Uterus (tissue), 4 donors: ENCODE results near the gene STIP1. TPM values are rescaled to one million over a fixed set of nuclear protein-coding genes. Genes with fewer than 3 reads are reported as not detected.

Experiments used
- DNase-seq, 2 donors: peaks; one replicate each; pipeline ENCODE4 v3.0.0-alpha.2; 2019 to 2020
- H3K27ac ChIP-seq, 2 donors: fragments of 200-600 bp; sonication (generic); 1 replicate in 1 of 2; 2 replicates in 1 of 2; pipeline ENCODE4 v1.5.1; 2016 to 2018
- H3K27me3 ChIP-seq, 2 donors: fragments of 200-600 bp; sonication (generic); one replicate each; pipeline ENCODE4 v1.5.1; 2018 to 2019; ENCODE audit warnings: control low read depth in 1 of 2
- H3K36me3 ChIP-seq, 2 donors: fragments of 200-600 bp; sonication (generic); one replicate each; pipeline ENCODE4 v1.5.1; 2019; ENCODE audit warnings: control low read depth in 1 of 2
- H3K4me1 ChIP-seq, 2 donors: fragments of 200-600 bp; sonication (generic); one replicate each; pipeline ENCODE4 v1.5.1; 2018 to 2019; ENCODE audit warnings: control low read depth in 1 of 2
- H3K4me3 ChIP-seq, 2 donors: fragments of 200-600 bp; sonication (generic); 1 replicate in 1 of 2; 2 replicates in 1 of 2; pipeline ENCODE4 v1.5.1; 2018 to 2019; ENCODE audit warnings: mild to moderate bottlenecking in 1 of 2
- H3K9me3 ChIP-seq, 2 donors: fragments of 200-600 bp; sonication (generic); one replicate each; pipeline ENCODE4 v1.5.1; 2019; ENCODE audit warnings: control low read depth in 1 of 2
- POLR2A ChIP-seq, 2 donors: fragments of 450-650 bp; IDR thresholded peaks; one replicate each; pipeline ENCODE4 v1.6.1; 2016; ENCODE audit warnings: antibody characterized with exemption in 2 of 2, mild to moderate bottlenecking in 1 of 2, moderate library complexity in 1 of 2
- intact Hi-C: fragments of 100-400 bp; cut with DNase I; formaldehyde crosslinking; loops from one replicate; pipeline ENCODE4 v1.15.1; 2023; ENCODE audit warnings: low total_unique reads
- total RNA-seq, 4 donors: library from RNA; depleted of rRNA in 3 of 4; stranded (reverse); fragments of >200 nt in 3 of 4; gene quantifications; one replicate each; pipeline versions ENCODE4 v1.1.0 to v1.2.4, GENCODE V29; 2014 to 2023
- TF ChIP-seq, protein P1 (sequence below), 4 experiments: fragments of 200-600 bp in 2 of 4; fragments of 450-650 bp in 2 of 4; sonication (generic) in 2 of 4; IDR thresholded peaks; one replicate each; pipeline ENCODE4 v1.5.1; 2016 to 2019; ENCODE audit warnings: antibody characterized with exemption in 4 of 4, mild to moderate bottlenecking in 2 of 4, moderate library complexity in 1 of 4
- donor health status: DM: yes; HTN: yes; CAD: no.

Gene STIP1
- total RNA-seq, 4 donors from 2014 or later = 20.9 to 101 (median 83.8) TPM

- H3K4me1 ChIP-seq = no peaks in the 10 kb centered on the region
- intact Hi-C loops = loop anchor here (10.0 kb wide), 2 partner anchors 314 to 384 kb away; partner anchors contain the start of genes MARK2 and ZFTA
- peak overlapping the region in 1 of 2 donors; percentile 73 for H3K27ac ChIP-seq
- DNase-seq = no peak
- TF ChIP-seq, protein P1, sequence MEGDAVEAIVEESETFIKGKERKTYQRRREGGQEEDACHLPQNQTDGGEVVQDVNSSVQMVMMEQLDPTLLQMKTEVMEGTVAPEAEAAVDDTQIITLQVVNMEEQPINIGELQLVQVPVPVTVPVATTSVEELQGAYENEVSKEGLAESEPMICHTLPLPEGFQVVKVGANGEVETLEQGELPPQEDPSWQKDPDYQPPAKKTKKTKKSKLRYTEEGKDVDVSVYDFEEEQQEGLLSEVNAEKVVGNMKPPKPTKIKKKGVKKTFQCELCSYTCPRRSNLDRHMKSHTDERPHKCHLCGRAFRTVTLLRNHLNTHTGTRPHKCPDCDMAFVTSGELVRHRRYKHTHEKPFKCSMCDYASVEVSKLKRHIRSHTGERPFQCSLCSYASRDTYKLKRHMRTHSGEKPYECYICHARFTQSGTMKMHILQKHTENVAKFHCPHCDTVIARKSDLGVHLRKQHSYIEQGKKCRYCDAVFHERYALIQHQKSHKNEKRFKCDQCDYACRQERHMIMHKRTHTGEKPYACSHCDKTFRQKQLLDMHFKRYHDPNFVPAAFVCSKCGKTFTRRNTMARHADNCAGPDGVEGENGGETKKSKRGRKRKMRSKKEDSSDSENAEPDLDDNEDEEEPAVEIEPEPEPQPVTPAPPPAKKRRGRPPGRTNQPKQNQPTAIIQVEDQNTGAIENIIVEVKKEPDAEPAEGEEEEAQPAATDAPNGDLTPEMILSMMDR (IDR thresholded peaks at IDR 0.05) = no peak
- TF ChIP-seq POLR2A (IDR thresholded peaks at IDR 0.05) = no peak
- H3K9me3 ChIP-seq = no peaks in the 10 kb centered on the region
- no peaks in the 10 kb centered on the region for H3K27me3 ChIP-seq
- no peaks in the 10 kb centered on the region for H3K36me3 ChIP-seq
- H3K4me3 ChIP-seq = no peak overlapping the region
Observed at GRCh38 chr11:64148917-64149617, 36.9 kb upstream of the STIP1 start.

- H3K4me1 ChIP-seq = no peaks in the 10 kb centered on the region
- TF ChIP-seq POLR2A (IDR thresholded peaks at IDR 0.05) = no peak
- TF ChIP-seq, protein P1 (IDR thresholded peaks at IDR 0.05) = no peak
- no peak overlapping the region for H3K27ac ChIP-seq
- H3K9me3 ChIP-seq = no peaks in the 10 kb centered on the region
- no peaks in the 10 kb centered on the region for H3K27me3 ChIP-seq
- DNase-seq = no peak
- intact Hi-C loops = loop anchor here (5.0 kb wide), 1 partner anchor 148 kb away; no protein-coding TSS in a partner anchor
- no peaks in the 10 kb centered on the region for H3K36me3 ChIP-seq
- no peak overlapping the region for H3K4me3 ChIP-seq
Observed at GRCh38 chr11:64150051-64150450, 35.9 kb upstream of the STIP1 start.

GRCh38 chr11:64150481-64151239, 35.3 kb upstream of the STIP1 start:
- H3K4me1 ChIP-seq = no peaks in the 10 kb centered on the region

DNA sequence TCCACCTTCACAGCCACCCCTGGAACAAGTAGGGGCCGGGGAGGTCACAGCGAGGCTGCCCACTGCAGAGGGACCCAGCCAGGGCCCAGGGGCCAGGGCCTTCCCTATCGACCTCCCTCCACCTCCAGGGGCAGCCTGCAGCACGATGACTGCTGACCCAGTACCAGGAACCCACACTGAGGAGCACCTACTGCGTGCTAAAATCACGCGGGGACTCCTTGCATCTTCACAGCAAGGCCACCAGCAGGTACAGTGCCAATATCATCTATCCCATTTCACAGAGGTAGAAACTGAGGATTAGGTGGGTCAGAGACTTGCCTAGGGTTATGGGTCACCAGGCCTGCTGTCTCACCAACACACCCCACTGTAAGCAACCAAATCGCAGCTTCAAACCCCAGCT, 34.6 kb upstream of the STIP1 start:
- DNase-seq = no peak
- Histone ChIP-seq H3K4me1 (no peaks in the 10 kb centered on the region), H3K9me3 (no peaks in the 10 kb centered on the region), H3K4me3 (no peak overlapping the region), H3K27me3 (no peaks in the 10 kb centered on the region), H3K36me3 (no peaks in the 10 kb centered on the region), H3K27ac (no peak overlapping the region)
- intact Hi-C loops = loop anchor here (5.0 kb wide), 1 partner anchor 149 kb away; no protein-coding TSS in a partner anchor
- no peak for TF ChIP-seq POLR2A (IDR thresholded peaks at IDR 0.05)
- TF ChIP-seq, protein P1 (IDR thresholded peaks at IDR 0.05) = no peak

More at GRCh38 chr11:64150481-64151239, 35.3 kb upstream of the STIP1 start:
- no peak for DNase-seq
- intact Hi-C loops = loop anchor here (5.0 kb wide), 1 partner anchor 148 kb away; no protein-coding TSS in a partner anchor
- Histone ChIP-seq H3K27ac (no peak overlapping the region), H3K27me3 (no peaks in the 10 kb centered on the region), H3K4me3 (no peak overlapping the region), H3K9me3 (no peaks in the 10 kb centered on the region), H3K36me3 (no peaks in the 10 kb centered on the region)
- TF ChIP-seq POLR2A (IDR thresholded peaks at IDR 0.05) = no peak
- TF ChIP-seq, protein P1 (IDR thresholded peaks at IDR 0.05) = no peak
